Endothelial cell of umbilical vein (primary cell): ENCODE data around the gene ZNF619. TPM values are rescaled to one million over a fixed set of nuclear protein-coding genes. Genes with fewer than 3 reads are reported as not detected.

ENCODE experiments used
- BruUV-seq: library from RNA; stranded (reverse); fragments of 400-500 nt; replicated peaks from 2 replicates; lab custom pipeline; 2021; lab: Mats Ljungman, UMichigan
- CTCF ChIA-PET: fragments of 300-600, 350-600 bp; sonication (Branson Sonifier 250); formaldehyde crosslinking; loops from one replicate; lab custom pipeline; 2021; ENCODE audit warnings: antibody characterized with exemption, inconsistent platforms; lab: Charles Lee
- POLR2A ChIA-PET: fragments of 300-600, 350-600 bp; sonication (Branson Sonifier 250); formaldehyde crosslinking; loops from one replicate; lab custom pipeline; 2021; ENCODE audit warnings: antibody characterized with exemption, inconsistent platforms; lab: Charles Lee
- DNase-seq: peaks from one replicate; pipeline ENCODE4 v3.0.0-alpha.2; 2011; ENCODE audit warnings: low read depth, low spot score
- FAIRE-seq: peaks from 2 replicates; lab custom pipeline; 2011; peaks lifted over from hg19 to GRCh38; lab: Jason Lieb, UNC
- H2AFZ ChIP-seq: 2 replicates; pipeline ENCODE4 v1.6.0; 2012; ENCODE audit warnings: low read depth, low read length, control low read depth, inconsistent platforms
- H3K27ac ChIP-seq: 2 replicates; pipeline ENCODE4 v1.5.1; 2011; ENCODE audit warnings: low read depth, mild to moderate bottlenecking, control low read depth, low read length, moderate library complexity; ENCODE audit not compliant: insufficient read depth
- H3K27me3 ChIP-seq, 2 experiments: 2 replicates each; pipeline versions ENCODE4 v1.6.0 to v1.6.1; 2011; ENCODE audit warnings: low read length in 2 of 2, mixed read lengths in 1 of 2; ENCODE audit not compliant: control insufficient read depth in 2 of 2, insufficient read depth in 2 of 2
- H3K36me3 ChIP-seq, 2 experiments: 2 replicates in 1 of 2; 3 replicates in 1 of 2; pipeline ENCODE4 v1.5.1; 2011; ENCODE audit warnings: low read length in 2 of 2, mild to moderate bottlenecking in 1 of 2, moderate library complexity in 1 of 2; ENCODE audit not compliant: control insufficient read depth in 2 of 2, insufficient read depth in 2 of 2; ENCODE audit errors: extremely low read depth in 1 of 2
- H3K4me1 ChIP-seq: 3 replicates; pipeline ENCODE4 v1.5.1; 2011; ENCODE audit warnings: mild to moderate bottlenecking, low read length; ENCODE audit not compliant: control insufficient read depth, insufficient read depth; ENCODE audit errors: extremely low read depth
- H3K4me2 ChIP-seq: 2 replicates; pipeline ENCODE4 v1.6.1; 2011; ENCODE audit warnings: low read length, control low read depth, mixed read lengths; ENCODE audit not compliant: insufficient read depth
- H3K4me3 ChIP-seq, 3 experiments: fragments of 200-600 bp in 1 of 3; sonication (generic), shearing (Covaris generic) in 1 of 3; replicated peaks in 1 of 3; 2 replicates each; pipeline ENCODE4 v1.5.1; 2011 to 2016; ENCODE audit warnings: control low read depth in 3 of 3, low read length in 3 of 3, mild to moderate bottlenecking in 2 of 3, inconsistent platforms in 1 of 3, low read depth in 1 of 3, moderate library complexity in 1 of 3; ENCODE audit not compliant: insufficient read depth in 1 of 3
- H3K79me2 ChIP-seq: 2 replicates; pipeline ENCODE4 v1.6.0; 2012; ENCODE audit warnings: low read length, inconsistent platforms; ENCODE audit not compliant: control insufficient read depth, insufficient read depth
- H3K9ac ChIP-seq: replicated peaks from 2 replicates; pipeline ENCODE3; 2011; ENCODE audit warnings: low read length, control low read depth; ENCODE audit not compliant: insufficient read depth; ENCODE audit errors: extremely low read depth
- H3K9me1 ChIP-seq: replicated peaks from 3 replicates; pipeline ENCODE4 v1.6.0; 2011; ENCODE audit warnings: mild to moderate bottlenecking, low read length; ENCODE audit not compliant: control insufficient read depth, insufficient read depth; ENCODE audit errors: extremely low read depth
- H3K9me3 ChIP-seq: replicated peaks from 2 replicates; pipeline ENCODE4 v1.5.1; 2012; ENCODE audit warnings: low read length, inconsistent platforms; ENCODE audit not compliant: control insufficient read depth, insufficient read depth
- H4K20me1 ChIP-seq: replicated peaks from 2 replicates; pipeline ENCODE3; 2011; ENCODE audit warnings: mild to moderate bottlenecking, low read length; ENCODE audit not compliant: control insufficient read depth, insufficient read depth; ENCODE audit errors: extremely low read depth
- CTCF ChIP-seq, 2 donors: IDR thresholded peaks; 1 replicate in 1 of 2; 2 replicates in 1 of 2; pipeline ENCODE4 v1.5.1; 2011; ENCODE audit warnings: low read length in 2 of 2, mild to moderate bottlenecking in 2 of 2, moderate library complexity in 2 of 2, control low read depth in 1 of 2, inconsistent platforms in 1 of 2, low read depth in 1 of 2; ENCODE audit not compliant: insufficient read depth in 1 of 2; ENCODE audit errors: extremely low read depth in 1 of 2
- EZH2 ChIP-seq: IDR thresholded peaks from 2 replicates; pipeline ENCODE4 v1.6.1; 2012; ENCODE audit warnings: borderline replicate concordance, low read depth, mild to moderate bottlenecking, moderate library complexity, low read length, inconsistent platforms; ENCODE audit not compliant: severe bottlenecking
- FOS ChIP-seq: IDR thresholded peaks from 2 replicates; pipeline ENCODE4 v1.6.1; 2011; ENCODE audit warnings: mild to moderate bottlenecking, low read length, moderate library complexity, borderline replicate concordance; ENCODE audit not compliant: insufficient read depth
- GATA2 ChIP-seq: IDR thresholded peaks from 2 replicates; pipeline ENCODE4 v1.7.0; 2011; ENCODE audit warnings: low read depth, mild to moderate bottlenecking, moderate library complexity, mixed read lengths, low read length; ENCODE audit not compliant: insufficient read length, insufficient read depth
- JUN ChIP-seq: IDR thresholded peaks from 2 replicates; pipeline ENCODE4 v1.6.1; 2011; ENCODE audit warnings: borderline replicate concordance, low read depth; ENCODE audit not compliant: insufficient read length, insufficient read depth
- MAX ChIP-seq: IDR thresholded peaks from 2 replicates; pipeline ENCODE4 v1.6.1; 2011; ENCODE audit not compliant: insufficient read depth, insufficient read length
- MYC ChIP-seq: IDR thresholded peaks from one replicate; pipeline ENCODE4 v1.6.1; 2011; ENCODE audit warnings: mild to moderate bottlenecking, low read depth, low read length
- POLR2A ChIP-seq: IDR thresholded peaks from 2 replicates; pipeline ENCODE4 v1.6.1; 2012; ENCODE audit warnings: low read depth, mild to moderate bottlenecking, control low read depth, low read length
- POLR2AphosphoS5 ChIP-seq: IDR thresholded peaks from 2 replicates; pipeline ENCODE4 v1.6.1; 2012; ENCODE audit warnings: low read depth, mild to moderate bottlenecking, control low read depth, low read length, moderate library complexity; ENCODE audit not compliant: insufficient read depth
- dilution Hi-C: fragments of 300-500 bp; cut with MboI; formaldehyde crosslinking; loops from one replicate; pipeline ENCODE4 v1.15.0; 2019; ENCODE audit warnings: low sequenced_read_pairs; ENCODE audit not compliant: extremely low pct_ligation_motif_present
- intact Hi-C: fragments of 100-400 bp; cut with micrococcal nuclease; formaldehyde crosslinking; loops from one replicate; pipeline ENCODE4 v1.10.0; 2022
- polyA plus RNA-seq, 4 experiments: library from polyadenylated mRNA; depleted of rRNA in 3 of 4; stranded (reverse) in 3 of 4; unstranded in 1 of 4; fragments of >200 nt; gene quantifications; 2 replicates each; pipeline versions ENCODE4 v1.2.1 to v1.2.3, GENCODE V29; 2011 to 2012; ENCODE audit warnings: missing spikeins in 1 of 4
- total RNA-seq: library from RNA; stranded (reverse); gene quantifications from 2 replicates; pipeline ENCODE4 v1.2.3, GENCODE V29; 2021

Gene ZNF619
- total and polyA plus RNA-seq, 2 donors (not counting 3 experiments of a cell fraction or from before 2014, with no cell fraction given), result 2.3 to 7.2 TPM

- FAIRE-seq, result peak; percentile 79
- dilution Hi-C loops, result no loop called here
- Histone ChIP-seq H3K9me3 (no peaks in the 10 kb centered on the region), H3K4me1 (peaks cover 14% of the 10 kb centered on the region), H4K20me1 (no peaks in the 10 kb centered on the region), H3K4me2 (peak within 1 kb of the TSS; percentile 95), H3K36me3 (peaks cover 0 to 2% of the 10 kb centered on the region in 2 experiments), H3K27me3 (no peaks in the 10 kb centered on the region), H3K79me2 (peaks cover 7% of the 10 kb centered on the region), H3K9ac (peak within 1 kb of the TSS; percentile 91), H2AFZ (peak within 1 kb of the TSS; percentile 95), H3K4me3 (peak within 1 kb of the TSS; percentile 69 to 91 (median 84)), H3K27ac (peak within 1 kb of the TSS; percentile 71), H3K9me1 (no peaks in the 10 kb centered on the region)
- intact Hi-C loops, result loop anchor here (1.0 to 2.0 kb wide), 5 partner anchors 20 to 678 kb away; partner anchors contain the start of genes RPL14 and ZNF619
- POLR2A ChIA-PET, result interaction anchor here (2.0 to 3.1 kb wide), 2 partner anchors 19 to 68 kb away, joined by 9 to 10 read pairs; partner anchors contain the start of genes RPL14 and ZNF620
- TF ChIP-seq MAX (peak; percentile 10), GATA2 (no peak), POLR2A (peak; percentile 94), JUN (no peak), EZH2 (no peak), CTCF (IDR thresholded peaks at IDR 0.05; ENCODE audit: extremely low read depth in 1 of 2, insufficient read depth in 1 of 2, low read depth in 1 of 2, low read length in 2 of 2) (no peak), MYC (no peak), FOS (peak; percentile 5), POLR2AphosphoS5 (peak; percentile 97)
- DNase-seq, result peak; percentile 87
- no TSS peak for BruUV-seq
- CTCF ChIA-PET, result interaction anchor here (0.6 to 2.5 kb wide), 6 partner anchors 19 to 678 kb away, joined by 3 to 19 read pairs (median 4); partner anchors contain the start of genes ZNF619 and ZNF620
These were observed 47.8 kb downstream of the ZNF619 start, which contains the start of gene ZNF621 for GRCh38 chr3:40524568-40525285. TSS of gene ZNF621 (plus strand) at chr3:40524960. CDS start at chr3:40525841, 881 bp downstream.
